Lower leg skin (tissue), 4 donors: Measurements from ENCODE around the gene TAT. TPM values are rescaled to one million over a fixed set of nuclear protein-coding genes. Genes with fewer than 3 reads are reported as not detected.
"Not testable (repeated sequence)": the region's sequence is repeated elsewhere in the genome, so short reads cannot be mapped to it uniquely, and the experiment has no call there.

ENCODE experiments used
- DNase-seq, 2 donors: peaks; one replicate each; pipeline ENCODE4 v3.0.0-alpha.2; 2019; ENCODE audit warnings: low spot score in 2 of 2
- H3K4me3 ChIP-seq: fragments of 200-600 bp; sonication (generic); 2 replicates; pipeline ENCODE4 v1.5.1; 2017; ENCODE audit warnings: mild to moderate bottlenecking, low read depth; ENCODE audit not compliant: poor library complexity, severe bottlenecking
- POLR2A ChIP-seq, 2 donors: fragments of 450-650 bp; IDR thresholded peaks; one replicate each; pipeline ENCODE4 v1.6.1; 2016 to 2017; ENCODE audit warnings: antibody characterized with exemption in 2 of 2, mild to moderate bottlenecking in 1 of 2, moderate library complexity in 1 of 2
- WGBS, 2 donors: methylation state at CpG; one replicate each; pipeline ENCODE4 v1.1.5; 2018; 5-methylcytosine and 5-hydroxymethylcytosine counted together
- intact Hi-C: fragments of 100-400 bp; cut with DNase I; formaldehyde crosslinking; loops from one replicate; pipeline ENCODE4 v1.15.0; 2023; ENCODE audit warnings: low total_unique reads
- total RNA-seq, 4 donors: library from RNA; depleted of rRNA; stranded (reverse); fragments of >200 nt; gene quantifications; one replicate each; pipeline ENCODE4 v1.1.0, GENCODE V29; 2016
- TF ChIP-seq, protein P1 (sequence below), 3 donors: fragments of 450-650 bp; IDR thresholded peaks; one replicate each; pipeline ENCODE4 v1.5.1; 2016; ENCODE audit warnings: antibody characterized with exemption in 3 of 3, mild to moderate bottlenecking in 3 of 3, moderate library complexity in 2 of 3

The TAT gene
- total RNA-seq, 4 donors from 2014 or later, result not detected

DNA sequence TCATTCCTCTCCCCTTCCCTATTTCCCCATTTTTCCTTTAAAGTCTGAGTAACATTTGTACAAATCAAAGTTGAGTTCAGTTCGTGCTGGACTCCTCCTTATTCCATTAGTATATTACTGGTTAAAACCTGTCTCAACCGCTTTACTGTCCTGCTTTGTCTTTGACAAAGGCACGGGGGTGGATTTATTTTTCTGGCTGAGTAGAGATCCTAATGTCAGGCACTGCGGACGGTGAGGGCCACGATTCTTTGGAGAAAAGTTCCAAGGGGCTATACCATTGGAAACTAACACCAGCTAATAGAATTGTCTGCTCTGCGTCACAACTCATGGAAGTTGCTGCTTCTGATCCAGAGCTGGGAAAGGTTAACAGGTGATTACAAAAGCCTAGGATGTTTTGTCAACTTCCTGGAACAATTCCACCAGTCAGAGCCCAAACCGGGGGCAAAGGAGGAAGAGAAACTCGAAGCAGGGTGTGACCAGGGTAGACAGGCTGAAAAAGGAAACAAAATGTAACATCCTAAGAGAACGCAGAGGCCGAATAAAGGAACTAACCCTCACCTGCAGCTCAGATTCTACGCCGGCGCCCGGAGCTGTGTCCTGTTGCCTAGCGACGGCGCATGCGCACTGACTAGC, 12.4 kb downstream of the TAT start:
- no peak for DNase-seq
- WGBS, 2 donors, result 11 to 12% methylated on average over 19 of the region's 19 CpGs
- no peak for TF ChIP-seq POLR2A (IDR thresholded peaks at IDR 0.05)
- TF ChIP-seq, protein P1, sequence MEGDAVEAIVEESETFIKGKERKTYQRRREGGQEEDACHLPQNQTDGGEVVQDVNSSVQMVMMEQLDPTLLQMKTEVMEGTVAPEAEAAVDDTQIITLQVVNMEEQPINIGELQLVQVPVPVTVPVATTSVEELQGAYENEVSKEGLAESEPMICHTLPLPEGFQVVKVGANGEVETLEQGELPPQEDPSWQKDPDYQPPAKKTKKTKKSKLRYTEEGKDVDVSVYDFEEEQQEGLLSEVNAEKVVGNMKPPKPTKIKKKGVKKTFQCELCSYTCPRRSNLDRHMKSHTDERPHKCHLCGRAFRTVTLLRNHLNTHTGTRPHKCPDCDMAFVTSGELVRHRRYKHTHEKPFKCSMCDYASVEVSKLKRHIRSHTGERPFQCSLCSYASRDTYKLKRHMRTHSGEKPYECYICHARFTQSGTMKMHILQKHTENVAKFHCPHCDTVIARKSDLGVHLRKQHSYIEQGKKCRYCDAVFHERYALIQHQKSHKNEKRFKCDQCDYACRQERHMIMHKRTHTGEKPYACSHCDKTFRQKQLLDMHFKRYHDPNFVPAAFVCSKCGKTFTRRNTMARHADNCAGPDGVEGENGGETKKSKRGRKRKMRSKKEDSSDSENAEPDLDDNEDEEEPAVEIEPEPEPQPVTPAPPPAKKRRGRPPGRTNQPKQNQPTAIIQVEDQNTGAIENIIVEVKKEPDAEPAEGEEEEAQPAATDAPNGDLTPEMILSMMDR (IDR thresholded peaks at IDR 0.05), result no peak
- H3K4me3 ChIP-seq, result peak overlapping the region; percentile 20
- intact Hi-C loops, result no loop called here

DNA sequence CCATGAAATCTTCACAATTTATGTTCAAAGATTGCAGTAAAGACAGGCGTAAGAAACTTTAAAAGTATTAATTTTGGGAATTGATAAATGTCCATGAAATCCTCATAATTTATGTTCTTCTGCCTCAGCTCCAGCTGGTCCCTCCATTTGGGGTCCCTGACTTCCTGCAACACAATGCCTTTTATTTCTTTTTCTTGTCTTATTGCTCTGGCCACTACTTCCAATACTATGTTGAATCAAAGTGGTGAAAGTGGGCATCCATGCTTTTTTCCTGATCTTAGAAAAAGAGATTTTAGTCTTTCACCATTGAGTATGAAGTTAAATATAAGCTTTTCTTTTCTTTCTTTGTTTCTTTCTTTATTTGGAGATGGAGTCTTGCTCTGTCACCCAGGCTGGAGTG, 14.3 kb downstream of the TAT start:
- DNase-seq, result no peak
- H3K4me3 ChIP-seq, result no peak overlapping the region
- intact Hi-C loops, result no loop called here
- TF ChIP-seq, protein P1 (IDR thresholded peaks at IDR 0.05), result no peak
- TF ChIP-seq POLR2A (IDR thresholded peaks at IDR 0.05), result no peak
- WGBS, 2 donors, result 95 to 97% methylated on average over 1 of the region's 1 CpG

DNA sequence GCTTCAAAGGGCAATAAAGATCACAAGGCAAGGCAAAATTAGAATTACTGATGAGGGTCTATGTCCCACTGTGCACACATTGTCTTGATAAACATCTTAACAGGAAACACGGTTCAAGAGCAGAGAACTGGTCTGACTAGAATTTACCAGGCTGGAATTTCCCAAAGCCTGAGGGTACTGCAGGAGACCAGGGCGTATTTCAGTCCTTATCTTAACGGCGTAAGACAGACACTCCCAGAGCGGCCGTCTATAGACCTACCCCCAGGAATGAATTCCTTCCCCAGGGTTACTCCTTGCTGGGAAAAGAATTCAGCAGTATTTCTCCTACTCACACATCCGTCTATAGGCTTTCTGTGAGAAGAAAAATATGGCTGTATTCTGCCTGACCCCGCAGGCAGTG, 15.0 kb downstream of the TAT start:
- H3K4me3 ChIP-seq, DNase-seq, intact Hi-C loops: not testable (repeated sequence)
- 54 to 60% methylated on average over 8 of the region's 8 CpGs for WGBS, 2 donors

DNA sequence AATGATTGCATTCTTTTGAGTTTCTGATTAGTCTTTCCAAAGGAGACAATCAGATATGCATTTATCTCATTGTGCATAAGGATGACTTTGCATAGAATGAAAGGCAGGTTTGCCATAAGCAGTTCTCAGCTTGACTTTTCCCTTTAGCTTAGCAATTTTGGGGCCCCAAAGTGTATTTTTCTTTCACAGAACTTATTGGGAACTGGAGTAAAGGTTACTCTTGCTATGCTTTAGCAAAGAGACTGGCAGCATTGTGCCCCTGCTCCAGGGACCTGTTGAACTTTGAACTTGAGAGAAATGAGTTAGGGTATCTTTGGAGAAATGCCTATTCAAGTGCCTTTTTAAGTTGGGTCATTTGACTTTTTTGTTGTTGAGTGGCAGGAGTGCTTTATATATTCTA, 17.0 kb downstream of the TAT start:
- H3K4me3 ChIP-seq, result no peak overlapping the region
- TF ChIP-seq, protein P1 (IDR thresholded peaks at IDR 0.05), result no peak
- no peak for TF ChIP-seq POLR2A (IDR thresholded peaks at IDR 0.05)
- intact Hi-C loops, result no loop called here
- no peak for DNase-seq

DNA sequence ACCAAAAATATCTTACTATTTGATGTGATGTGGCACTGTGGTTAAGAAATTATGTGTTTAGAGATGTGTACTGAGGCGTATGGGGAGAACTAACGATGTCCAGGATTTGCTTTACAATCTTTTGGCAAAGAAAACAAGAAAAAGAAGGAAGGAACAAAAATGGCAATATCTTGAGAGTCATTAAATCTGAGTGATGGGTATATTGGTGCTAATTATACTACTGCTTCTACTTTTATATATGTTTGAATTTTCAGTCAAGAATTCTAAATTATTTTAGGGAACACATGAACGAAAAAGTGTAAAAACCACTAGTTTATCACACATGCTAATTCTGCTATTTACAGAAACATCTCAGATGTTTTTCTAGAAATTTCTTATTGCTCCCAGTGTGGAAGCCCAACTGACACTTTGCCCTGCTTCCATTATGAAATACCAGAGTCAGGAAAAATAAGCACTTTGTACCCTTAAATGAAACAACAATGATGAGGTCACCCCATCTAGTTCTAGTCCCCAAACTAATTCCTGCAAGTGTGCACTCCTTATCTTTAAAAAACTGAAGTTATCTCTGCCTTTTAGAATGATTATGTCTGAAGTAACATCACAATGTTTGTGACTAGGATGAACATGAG, 18.8 kb downstream of the TAT start:
- TF ChIP-seq, protein P1 (IDR thresholded peaks at IDR 0.05), result no peak
- no peak for TF ChIP-seq POLR2A (IDR thresholded peaks at IDR 0.05)
- 43 to 57% methylated on average over 3 of the region's 3 CpGs for WGBS, 2 donors
- no peak for DNase-seq
- H3K4me3 ChIP-seq, result no peak overlapping the region
- intact Hi-C loops, result no loop called here

DNA sequence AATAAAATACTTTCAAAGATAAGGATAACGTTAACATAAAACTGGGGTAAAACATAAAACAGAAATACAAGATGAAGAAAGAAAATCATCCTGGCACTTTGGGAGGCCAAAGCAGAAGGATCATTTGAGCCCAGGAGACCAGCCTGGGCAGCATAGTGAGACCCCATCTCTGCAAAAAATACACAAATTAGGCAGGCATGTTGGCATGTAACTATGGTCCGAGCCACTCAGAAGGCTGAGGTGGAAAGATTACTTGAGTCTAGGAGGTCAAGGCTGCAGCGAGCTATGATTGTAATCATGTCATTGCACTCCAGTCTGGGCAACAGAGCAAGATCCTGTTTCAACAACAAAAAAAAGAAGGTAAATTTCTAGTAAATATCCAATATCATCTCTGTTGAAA, 19.6 kb downstream of the TAT start:
- 86 to 88% methylated on average over 3 of the region's 3 CpGs for WGBS, 2 donors
- H3K4me3 ChIP-seq, result no peak overlapping the region
- DNase-seq, result no peak
- intact Hi-C loops, result no loop called here
- TF ChIP-seq, protein P1 (IDR thresholded peaks at IDR 0.05), result no peak
- no peak for TF ChIP-seq POLR2A (IDR thresholded peaks at IDR 0.05)
